ENCODE results near the gene SPAG9. TPM values are rescaled to one million over a fixed set of nuclear protein-coding genes. Genes with fewer than 3 reads are reported as not detected.

SPAG9 gene
- total RNA-seq, 1 experiment from 2014 or later: 54.3 TPM

GRCh38 chr17:50934161-50934560 lies 186.5 kb downstream of the SPAG9 start:
- H4K20me1 ChIP-seq (ENCODE audit: control insufficient read depth, insufficient read depth, insufficient read length): no peaks in the 10 kb centered on the region
- no peak overlapping the region for H3K14ac ChIP-seq (ENCODE audit: insufficient read depth, low read length)
- H3K4ac ChIP-seq (ENCODE audit: low read depth, low read length): no peak overlapping the region
- no CpG with 5 or more reads among the region's 4 CpGs for WGBS (ENCODE audit: extremely low coverage, insufficient read length, low lambda C conversion rate)
- no peak overlapping the region for H3K4me2 ChIP-seq (ENCODE audit: insufficient read depth, insufficient read length, low read length)
- Mint-ChIP-seq H3K4me3 (no peak overlapping the region; a peak in 1 of 5 replicates), H3K36me3 (ENCODE audit: insufficient read depth in 1 of 3, low read depth in 3 of 3) (no peaks in the 10 kb centered on the region), H3K9me3 (no peaks in the 10 kb centered on the region), H3K27me3 (ENCODE audit: low read depth) (peaks cover 39% of the 10 kb centered on the region), H3K4me1 (peaks cover 22 to 35% of the 10 kb centered on the region in 2 experiments), H3K27ac (no peak overlapping the region)
- no peak overlapping the region for H3T11ph ChIP-seq (ENCODE audit: low read length)
- no peak overlapping the region for H3K9ac ChIP-seq (ENCODE audit: extremely low read depth, insufficient read length, low read length)
- no peak overlapping the region for H2BK12ac ChIP-seq (ENCODE audit: insufficient read length, low read depth, low read length)
- H4K91ac ChIP-seq (ENCODE audit: insufficient read length, low read depth, low read length): no peak overlapping the region
- no peak overlapping the region for H2BK20ac ChIP-seq (ENCODE audit: low read depth, low read length, poor library complexity, severe bottlenecking)
- H2BK120ac ChIP-seq (ENCODE audit: low read depth, low read length, poor library complexity, severe bottlenecking): no peak overlapping the region
- H2AK5ac ChIP-seq (ENCODE audit: insufficient read length, low read length): no peak overlapping the region
- H3K23ac ChIP-seq (ENCODE audit: insufficient read length, low read depth, low read length): no peak overlapping the region
- no peaks in the 10 kb centered on the region for H3K79me1 ChIP-seq (ENCODE audit: insufficient read depth, low read depth, low read length, poor library complexity, severe bottlenecking)
- H4K5ac ChIP-seq (ENCODE audit: insufficient read length, low read depth, low read length): no peak overlapping the region
- H2BK5ac ChIP-seq (ENCODE audit: insufficient read length, low read length): no peak overlapping the region
- no peak overlapping the region for H2BK15ac ChIP-seq (ENCODE audit: low read depth, low read length)
- H4K8ac ChIP-seq (replicated peaks; ENCODE audit: insufficient read length, low read depth, low read length): no peak overlapping the region
- H3K79me2 ChIP-seq (ENCODE audit: insufficient read depth, low read length): no peaks in the 10 kb centered on the region
- H3K4me1 ChIP-seq (ENCODE audit: insufficient read depth, low read length): no peaks in the 10 kb centered on the region
- H3K23me2 ChIP-seq (ENCODE audit: insufficient read length, low read depth, low read length, poor library complexity, severe bottlenecking): peaks cover 7% of the 10 kb centered on the region
- no peaks in the 10 kb centered on the region for H3K9me3 ChIP-seq (ENCODE audit: control insufficient read depth, low read depth, low read length)
- H3K27ac ChIP-seq (ENCODE audit: insufficient read length, low read depth, low read length): no peak overlapping the region
- H3K18ac ChIP-seq (ENCODE audit: insufficient read length, low read depth, low read length): no peak overlapping the region
- TF ChIP-seq CTCF (conservative IDR thresholded peaks at IDR 0.05): no peak
- H3K27me3 ChIP-seq (ENCODE audit: insufficient read depth, low read length): no peaks in the 10 kb centered on the region
- no peak for DNase-seq
- H2AFZ ChIP-seq (ENCODE audit: low read length): no peak overlapping the region
- H3K56ac ChIP-seq (ENCODE audit: insufficient read length, low read depth, low read length): no peak overlapping the region

Data from H9 (cell line).